ENCODE data around the gene SLC22A4.

Gene SLC22A4

GRCh38 chr5:132386644-132387286, 92.6 kb downstream of the SLC22A4 start:
- DNase-seq, result peak in 9 of 10 donors; percentile 47 to 96 (median 70)

GRCh38 chr5:132387640-132388117, 93.5 kb downstream of the SLC22A4 start:
- no peak for DNase-seq
- intact Hi-C loops (cut with DNase I), result loop anchor here (5.0 kb wide), 1 partner anchor 495 kb away; no protein-coding TSS in a partner anchor

More at GRCh38 chr5:132386644-132387286, 92.6 kb downstream of the SLC22A4 start:
- intact Hi-C loops (cut with DNase I), result loop anchor here (1.0 to 5.0 kb wide), 2 partner anchors 115 to 496 kb away; no protein-coding TSS in a partner anchor

- intact Hi-C loops (cut with DNase I), result loop anchor here (5.0 kb wide), 1 partner anchor 494 kb away; no protein-coding TSS in a partner anchor
- DNase-seq, result no peak
These were observed 94.3 kb downstream of the SLC22A4 start for GRCh38 chr5:132388244-132389050.

- DNase-seq, result no peak
- intact Hi-C loops (cut with DNase I), result loop anchor here (5.0 kb wide), 1 partner anchor 493 kb away; no protein-coding TSS in a partner anchor
These were observed 94.8 kb downstream of the SLC22A4 start for GRCh38 chr5:132389051-132389331.

- intact Hi-C loops (cut with DNase I), result loop anchor here (5.0 kb wide), 1 partner anchor 493 kb away; no protein-coding TSS in a partner anchor
- peak in 1 of 10 donors; percentile 27 for DNase-seq
These were observed 95.5 kb downstream of the SLC22A4 start for GRCh38 chr5:132389585-132390286.

- no peak for DNase-seq
- intact Hi-C loops (cut with DNase I), result no loop called here
These were observed 97.1 kb downstream of the SLC22A4 start for GRCh38 chr5:132391247-132391646.

- DNase-seq, result no peak
- intact Hi-C loops (cut with DNase I), result no loop called here
These were observed 97.7 kb downstream of the SLC22A4 start for GRCh38 chr5:132391870-132392269.

GRCh38 chr5:132392411-132392810, 98.2 kb downstream of the SLC22A4 start:
- DNase-seq, result no peak
- intact Hi-C loops (cut with DNase I), result no loop called here

GRCh38 chr5:132392978-132393825, 99.0 kb downstream of the SLC22A4 start:
- intact Hi-C loops (cut with DNase I), result no loop called here
- DNase-seq, result no peak

Measured in posterior cingulate gyrus (tissue), 11 donors.